ENCODE data around the gene CCDC85A. TPM values are rescaled to one million over a fixed set of nuclear protein-coding genes. Genes with fewer than 3 reads are reported as not detected.

Gene CCDC85A
- total and polyA plus RNA-seq, 2 experiments from 2014 or later: 0.21 to 0.24 TPM

DNA sequence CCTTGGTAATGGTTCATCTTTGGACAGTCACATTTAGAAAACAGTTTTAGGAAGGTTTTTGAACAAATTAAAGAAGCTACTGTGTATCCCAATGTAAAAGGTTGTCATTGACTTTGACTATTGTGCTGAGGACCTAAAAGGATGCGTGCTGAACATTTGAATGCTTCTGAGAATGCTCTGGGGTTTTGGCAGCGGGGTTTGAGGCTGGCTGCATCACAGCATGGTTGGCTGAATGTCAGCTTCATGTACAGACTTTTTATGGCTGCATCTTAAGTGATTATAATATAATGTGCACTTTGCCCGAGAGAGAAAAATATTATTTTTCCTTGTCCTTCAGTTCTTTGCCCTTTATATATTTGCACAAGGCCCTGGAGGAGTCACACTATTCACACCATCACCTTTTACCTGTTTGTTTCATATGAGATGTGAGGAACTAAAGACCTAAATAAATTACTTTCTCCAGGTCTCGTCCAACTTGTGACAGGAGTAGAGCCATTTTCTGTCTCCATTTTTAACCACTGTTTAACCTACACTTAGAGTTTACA, 125.9 kb downstream of the CCDC85A start:
- Histone ChIP-seq H2AFZ (no peak overlapping the region), H3F3A (replicated peaks; ENCODE audit: low read depth) (no peaks in the 10 kb centered on the region), H3K79me2 (replicated peaks; ENCODE audit: insufficient read depth) (no peaks in the 10 kb centered on the region), H4K20me1 (replicated peaks; ENCODE audit: insufficient read depth) (no peaks in the 10 kb centered on the region), H3K9me2 (ENCODE audit: insufficient read depth) (peaks cover 4% of the 10 kb centered on the region), H3K4me3 (no peak overlapping the region), H3K36me3 (ENCODE audit: insufficient read depth) (no peaks in the 10 kb centered on the region), H3K27ac (ENCODE audit: low read depth) (no peak overlapping the region), H3K4me2 (no peak overlapping the region), H3K27me3 (ENCODE audit: insufficient read depth) (no peaks in the 10 kb centered on the region), H3K4me1 (ENCODE audit: insufficient read depth) (peaks cover 6% of the 10 kb centered on the region)
- Mint-ChIP-seq H3K27ac (no peak overlapping the region), H3K4me1 (peaks cover 11% of the 10 kb centered on the region), H3K9me3 (no peaks in the 10 kb centered on the region), H3K4me3 (no peak overlapping the region), H3K27me3 (ENCODE audit: insufficient read depth, low read depth, poor library complexity) (peaks cover 3% of the 10 kb centered on the region), H3K36me3 (ENCODE audit: low read depth) (no peaks in the 10 kb centered on the region)
- ATAC-seq (no peak), DNase-seq (ENCODE audit: low spot score) (no peak)
- TF ChIP-seq, protein P1, sequence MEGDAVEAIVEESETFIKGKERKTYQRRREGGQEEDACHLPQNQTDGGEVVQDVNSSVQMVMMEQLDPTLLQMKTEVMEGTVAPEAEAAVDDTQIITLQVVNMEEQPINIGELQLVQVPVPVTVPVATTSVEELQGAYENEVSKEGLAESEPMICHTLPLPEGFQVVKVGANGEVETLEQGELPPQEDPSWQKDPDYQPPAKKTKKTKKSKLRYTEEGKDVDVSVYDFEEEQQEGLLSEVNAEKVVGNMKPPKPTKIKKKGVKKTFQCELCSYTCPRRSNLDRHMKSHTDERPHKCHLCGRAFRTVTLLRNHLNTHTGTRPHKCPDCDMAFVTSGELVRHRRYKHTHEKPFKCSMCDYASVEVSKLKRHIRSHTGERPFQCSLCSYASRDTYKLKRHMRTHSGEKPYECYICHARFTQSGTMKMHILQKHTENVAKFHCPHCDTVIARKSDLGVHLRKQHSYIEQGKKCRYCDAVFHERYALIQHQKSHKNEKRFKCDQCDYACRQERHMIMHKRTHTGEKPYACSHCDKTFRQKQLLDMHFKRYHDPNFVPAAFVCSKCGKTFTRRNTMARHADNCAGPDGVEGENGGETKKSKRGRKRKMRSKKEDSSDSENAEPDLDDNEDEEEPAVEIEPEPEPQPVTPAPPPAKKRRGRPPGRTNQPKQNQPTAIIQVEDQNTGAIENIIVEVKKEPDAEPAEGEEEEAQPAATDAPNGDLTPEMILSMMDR (conservative IDR thresholded peaks at IDR 0.05; ENCODE audit: low read depth in 2 of 2): no peak
- no peak for TF ChIP-seq EZH2 (IDR thresholded peaks at IDR 0.05; ENCODE audit: low read depth, unreplicated experiment)
- TF ChIP-seq ZNF331 (CRISPR knock-in tag; IDR thresholded peaks at IDR 0.05; ENCODE audit: low read depth): no peak
- no peak for TF ChIP-seq CREB1 (CRISPR knock-in tag; IDR thresholded peaks at IDR 0.05; ENCODE audit: low read depth)
- no peak for TF ChIP-seq JUNB (IDR thresholded peaks at IDR 0.05; ENCODE audit: unreplicated experiment)
- TF ChIP-seq EZH2phosphoT487 (IDR thresholded peaks at IDR 0.05; ENCODE audit: unreplicated experiment): no peak
- TF ChIP-seq STAT1 (IDR thresholded peaks at IDR 0.05; ENCODE audit: unreplicated experiment): no peak
- no peak for TF ChIP-seq NANOG (IDR thresholded peaks at IDR 0.05; ENCODE audit: borderline replicate concordance)
- no peak for TF ChIP-seq POLR2AphosphoS5 (IDR thresholded peaks at IDR 0.05; ENCODE audit: low read depth)
- TF ChIP-seq, protein P2, sequence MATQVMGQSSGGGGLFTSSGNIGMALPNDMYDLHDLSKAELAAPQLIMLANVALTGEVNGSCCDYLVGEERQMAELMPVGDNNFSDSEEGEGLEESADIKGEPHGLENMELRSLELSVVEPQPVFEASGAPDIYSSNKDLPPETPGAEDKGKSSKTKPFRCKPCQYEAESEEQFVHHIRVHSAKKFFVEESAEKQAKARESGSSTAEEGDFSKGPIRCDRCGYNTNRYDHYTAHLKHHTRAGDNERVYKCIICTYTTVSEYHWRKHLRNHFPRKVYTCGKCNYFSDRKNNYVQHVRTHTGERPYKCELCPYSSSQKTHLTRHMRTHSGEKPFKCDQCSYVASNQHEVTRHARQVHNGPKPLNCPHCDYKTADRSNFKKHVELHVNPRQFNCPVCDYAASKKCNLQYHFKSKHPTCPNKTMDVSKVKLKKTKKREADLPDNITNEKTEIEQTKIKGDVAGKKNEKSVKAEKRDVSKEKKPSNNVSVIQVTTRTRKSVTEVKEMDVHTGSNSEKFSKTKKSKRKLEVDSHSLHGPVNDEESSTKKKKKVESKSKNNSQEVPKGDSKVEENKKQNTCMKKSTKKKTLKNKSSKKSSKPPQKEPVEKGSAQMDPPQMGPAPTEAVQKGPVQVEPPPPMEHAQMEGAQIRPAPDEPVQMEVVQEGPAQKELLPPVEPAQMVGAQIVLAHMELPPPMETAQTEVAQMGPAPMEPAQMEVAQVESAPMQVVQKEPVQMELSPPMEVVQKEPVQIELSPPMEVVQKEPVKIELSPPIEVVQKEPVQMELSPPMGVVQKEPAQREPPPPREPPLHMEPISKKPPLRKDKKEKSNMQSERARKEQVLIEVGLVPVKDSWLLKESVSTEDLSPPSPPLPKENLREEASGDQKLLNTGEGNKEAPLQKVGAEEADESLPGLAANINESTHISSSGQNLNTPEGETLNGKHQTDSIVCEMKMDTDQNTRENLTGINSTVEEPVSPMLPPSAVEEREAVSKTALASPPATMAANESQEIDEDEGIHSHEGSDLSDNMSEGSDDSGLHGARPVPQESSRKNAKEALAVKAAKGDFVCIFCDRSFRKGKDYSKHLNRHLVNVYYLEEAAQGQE (IDR thresholded peaks at IDR 0.05; ENCODE audit: unreplicated experiment): no peak
- TF ChIP-seq, protein P3, sequence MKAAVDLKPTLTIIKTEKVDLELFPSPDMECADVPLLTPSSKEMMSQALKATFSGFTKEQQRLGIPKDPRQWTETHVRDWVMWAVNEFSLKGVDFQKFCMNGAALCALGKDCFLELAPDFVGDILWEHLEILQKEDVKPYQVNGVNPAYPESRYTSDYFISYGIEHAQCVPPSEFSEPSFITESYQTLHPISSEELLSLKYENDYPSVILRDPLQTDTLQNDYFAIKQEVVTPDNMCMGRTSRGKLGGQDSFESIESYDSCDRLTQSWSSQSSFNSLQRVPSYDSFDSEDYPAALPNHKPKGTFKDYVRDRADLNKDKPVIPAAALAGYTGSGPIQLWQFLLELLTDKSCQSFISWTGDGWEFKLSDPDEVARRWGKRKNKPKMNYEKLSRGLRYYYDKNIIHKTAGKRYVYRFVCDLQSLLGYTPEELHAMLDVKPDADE (IDR thresholded peaks at IDR 0.05): no peak
- TF ChIP-seq, protein P4, sequence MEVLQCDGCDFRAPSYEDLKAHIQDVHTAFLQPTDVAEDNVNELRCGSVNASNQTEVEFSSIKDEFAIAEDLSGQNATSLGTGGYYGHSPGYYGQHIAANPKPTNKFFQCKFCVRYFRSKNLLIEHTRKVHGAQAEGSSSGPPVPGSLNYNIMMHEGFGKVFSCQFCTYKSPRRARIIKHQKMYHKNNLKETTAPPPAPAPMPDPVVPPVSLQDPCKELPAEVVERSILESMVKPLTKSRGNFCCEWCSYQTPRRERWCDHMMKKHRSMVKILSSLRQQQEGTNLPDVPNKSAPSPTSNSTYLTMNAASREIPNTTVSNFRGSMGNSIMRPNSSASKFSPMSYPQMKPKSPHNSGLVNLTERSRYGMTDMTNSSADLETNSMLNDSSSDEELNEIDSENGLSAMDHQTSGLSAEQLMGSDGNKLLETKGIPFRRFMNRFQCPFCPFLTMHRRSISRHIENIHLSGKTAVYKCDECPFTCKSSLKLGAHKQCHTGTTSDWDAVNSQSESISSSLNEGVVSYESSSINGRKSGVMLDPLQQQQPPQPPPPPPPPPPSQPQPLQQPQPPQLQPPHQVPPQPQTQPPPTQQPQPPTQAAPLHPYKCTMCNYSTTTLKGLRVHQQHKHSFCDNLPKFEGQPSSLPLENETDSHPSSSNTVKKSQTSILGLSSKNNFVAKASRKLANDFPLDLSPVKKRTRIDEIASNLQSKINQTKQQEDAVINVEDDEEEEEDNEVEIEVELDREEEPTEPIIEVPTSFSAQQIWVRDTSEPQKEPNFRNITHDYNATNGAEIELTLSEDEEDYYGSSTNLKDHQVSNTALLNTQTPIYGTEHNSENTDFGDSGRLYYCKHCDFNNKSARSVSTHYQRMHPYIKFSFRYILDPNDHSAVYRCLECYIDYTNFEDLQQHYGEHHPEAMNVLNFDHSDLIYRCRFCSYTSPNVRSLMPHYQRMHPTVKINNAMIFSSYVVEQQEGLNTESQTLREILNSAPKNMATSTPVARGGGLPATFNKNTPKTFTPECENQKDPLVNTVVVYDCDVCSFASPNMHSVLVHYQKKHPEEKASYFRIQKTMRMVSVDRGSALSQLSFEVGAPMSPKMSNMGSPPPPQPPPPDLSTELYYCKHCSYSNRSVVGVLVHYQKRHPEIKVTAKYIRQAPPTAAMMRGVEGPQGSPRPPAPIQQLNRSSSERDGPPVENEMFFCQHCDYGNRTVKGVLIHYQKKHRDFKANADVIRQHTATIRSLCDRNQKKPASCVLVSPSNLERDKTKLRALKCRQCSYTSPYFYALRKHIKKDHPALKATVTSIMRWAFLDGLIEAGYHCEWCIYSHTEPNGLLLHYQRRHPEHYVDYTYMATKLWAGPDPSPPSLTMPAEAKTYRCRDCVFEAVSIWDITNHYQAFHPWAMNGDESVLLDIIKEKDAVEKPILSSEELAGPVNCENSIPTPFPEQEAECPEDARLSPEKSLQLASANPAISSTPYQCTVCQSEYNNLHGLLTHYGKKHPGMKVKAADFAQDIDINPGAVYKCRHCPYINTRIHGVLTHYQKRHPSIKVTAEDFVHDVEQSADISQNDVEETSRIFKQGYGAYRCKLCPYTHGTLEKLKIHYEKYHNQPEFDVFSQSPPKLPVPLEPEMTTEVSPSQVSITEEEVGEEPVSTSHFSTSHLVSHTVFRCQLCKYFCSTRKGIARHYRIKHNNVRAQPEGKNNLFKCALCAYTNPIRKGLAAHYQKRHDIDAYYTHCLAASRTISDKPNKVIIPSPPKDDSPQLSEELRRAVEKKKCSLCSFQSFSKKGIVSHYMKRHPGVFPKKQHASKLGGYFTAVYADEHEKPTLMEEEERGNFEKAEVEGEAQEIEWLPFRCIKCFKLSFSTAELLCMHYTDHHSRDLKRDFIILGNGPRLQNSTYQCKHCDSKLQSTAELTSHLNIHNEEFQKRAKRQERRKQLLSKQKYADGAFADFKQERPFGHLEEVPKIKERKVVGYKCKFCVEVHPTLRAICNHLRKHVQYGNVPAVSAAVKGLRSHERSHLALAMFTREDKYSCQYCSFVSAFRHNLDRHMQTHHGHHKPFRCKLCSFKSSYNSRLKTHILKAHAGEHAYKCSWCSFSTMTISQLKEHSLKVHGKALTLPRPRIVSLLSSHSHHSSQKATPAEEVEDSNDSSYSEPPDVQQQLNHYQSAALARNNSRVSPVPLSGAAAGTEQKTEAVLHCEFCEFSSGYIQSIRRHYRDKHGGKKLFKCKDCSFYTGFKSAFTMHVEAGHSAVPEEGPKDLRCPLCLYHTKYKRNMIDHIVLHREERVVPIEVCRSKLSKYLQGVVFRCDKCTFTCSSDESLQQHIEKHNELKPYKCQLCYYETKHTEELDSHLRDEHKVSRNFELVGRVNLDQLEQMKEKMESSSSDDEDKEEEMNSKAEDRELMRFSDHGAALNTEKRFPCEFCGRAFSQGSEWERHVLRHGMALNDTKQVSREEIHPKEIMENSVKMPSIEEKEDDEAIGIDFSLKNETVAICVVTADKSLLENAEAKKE (CRISPR knock-in tag; IDR thresholded peaks at IDR 0.05): no peak

All from GM23338 (cell line).